ENCODE measurements around the gene ARPC4.

Gene ARPC4

DNA sequence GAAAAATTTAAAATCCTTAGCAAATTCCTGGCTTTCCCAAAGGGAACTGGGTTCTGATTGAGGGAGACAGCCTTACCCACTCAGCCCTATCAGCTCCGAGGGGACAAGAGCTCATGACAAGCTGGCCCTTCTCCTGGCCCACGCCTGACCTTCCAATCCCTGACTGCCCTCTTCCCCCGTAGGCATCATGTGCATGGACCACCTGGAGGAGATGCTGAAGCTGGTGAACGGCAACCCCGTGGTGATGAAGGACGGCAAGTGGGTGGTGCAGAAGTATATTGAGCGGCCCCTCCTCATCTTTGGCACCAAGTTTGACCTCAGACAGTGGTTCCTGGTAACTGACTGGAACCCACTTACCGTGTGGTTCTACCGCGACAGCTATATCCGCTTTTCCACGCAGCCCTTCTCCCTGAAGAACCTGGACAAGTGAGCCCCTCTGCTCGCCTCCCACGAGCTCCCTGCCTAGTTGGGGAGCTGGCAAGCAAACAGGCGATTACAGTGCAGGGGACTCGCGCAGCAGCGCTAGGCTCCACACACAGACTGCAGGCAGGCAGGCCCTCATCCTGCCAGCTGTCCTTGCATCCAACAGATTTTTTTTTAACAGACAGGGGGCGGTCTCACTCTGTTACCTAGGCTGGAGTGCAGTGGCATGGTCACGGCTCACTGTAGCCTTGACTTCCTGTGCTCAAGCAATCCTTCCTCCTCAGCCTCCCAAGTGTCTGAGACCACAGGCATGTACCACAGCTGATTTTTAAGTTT, 34.1 kb downstream of the ARPC4 start:
- H3K27me3 ChIP-seq (replicated peaks; ENCODE audit: control insufficient read depth, insufficient read depth, low read length), result no peaks in the 10 kb centered on the region
- H3K9me3 ChIP-seq (ENCODE audit: control insufficient read depth, low read length), result no peaks in the 10 kb centered on the region
- H3K4me1 ChIP-seq (ENCODE audit: control insufficient read depth, insufficient read depth, low read length), result no peaks in the 10 kb centered on the region
- peak; percentile 11 for DNase-seq (ENCODE audit: low read depth)
- H3K4me3 ChIP-seq (ENCODE audit: low read length), result no peak overlapping the region
- H3K36me3 ChIP-seq (ENCODE audit: control insufficient read depth, insufficient read depth, low read length, severe bottlenecking), result peaks cover 23% of the 10 kb centered on the region
- H3K9ac ChIP-seq (ENCODE audit: low read length), result no peak overlapping the region

DNA sequence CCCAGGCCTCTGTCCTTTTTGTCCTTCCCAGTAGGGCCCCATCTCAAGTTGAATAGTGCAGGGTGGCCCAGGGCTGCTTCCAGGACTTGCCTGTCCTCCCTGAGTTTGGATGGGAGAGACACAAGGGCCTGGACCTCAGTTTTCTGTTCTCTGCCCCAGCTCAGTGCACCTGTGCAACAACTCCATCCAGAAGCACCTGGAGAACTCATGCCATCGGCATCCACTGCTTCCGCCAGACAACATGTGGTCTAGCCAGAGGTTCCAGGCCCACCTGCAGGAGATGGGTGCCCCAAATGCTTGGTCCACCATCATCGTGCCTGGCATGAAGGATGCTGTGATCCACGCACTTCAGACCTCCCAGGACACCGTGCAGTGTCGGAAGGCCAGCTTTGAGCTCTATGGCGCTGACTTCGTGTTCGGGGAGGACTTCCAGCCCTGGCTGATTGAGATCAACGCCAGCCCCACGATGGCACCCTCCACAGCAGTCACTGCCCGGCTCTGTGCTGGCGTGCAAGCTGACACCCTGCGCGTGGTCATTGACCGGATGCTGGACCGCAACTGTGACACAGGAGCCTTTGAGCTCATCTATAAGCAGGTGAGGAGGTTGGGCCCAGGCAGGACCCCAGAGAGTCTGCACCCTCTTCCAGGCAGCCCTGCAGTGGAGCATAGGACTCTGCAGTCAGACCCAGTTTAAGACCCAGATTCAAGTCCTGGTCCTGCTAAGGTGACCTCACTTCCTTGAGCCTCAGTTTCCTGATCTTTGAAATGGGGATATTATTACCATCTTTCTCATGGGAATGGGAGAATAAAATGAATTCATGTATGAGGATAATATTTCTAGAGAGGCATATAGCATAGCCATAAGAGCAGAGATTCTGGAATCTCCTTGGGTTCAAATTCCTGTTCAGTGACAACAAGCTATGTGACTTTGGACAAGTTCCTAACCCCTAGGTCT, 36.2 kb downstream of the ARPC4 start:
- no peak for DNase-seq (ENCODE audit: low read depth)
- no peak overlapping the region for H3K4me3 ChIP-seq (ENCODE audit: low read length)
- H3K9me3 ChIP-seq (ENCODE audit: control insufficient read depth, low read length), result no peaks in the 10 kb centered on the region
- peaks cover 37% of the 10 kb centered on the region for H3K36me3 ChIP-seq (ENCODE audit: control insufficient read depth, insufficient read depth, low read length, severe bottlenecking)
- H3K27me3 ChIP-seq (replicated peaks; ENCODE audit: control insufficient read depth, insufficient read depth, low read length), result no peaks in the 10 kb centered on the region
- H3K4me1 ChIP-seq (ENCODE audit: control insufficient read depth, insufficient read depth, low read length), result no peaks in the 10 kb centered on the region
- H3K9ac ChIP-seq (ENCODE audit: low read length), result no peak overlapping the region

DNA sequence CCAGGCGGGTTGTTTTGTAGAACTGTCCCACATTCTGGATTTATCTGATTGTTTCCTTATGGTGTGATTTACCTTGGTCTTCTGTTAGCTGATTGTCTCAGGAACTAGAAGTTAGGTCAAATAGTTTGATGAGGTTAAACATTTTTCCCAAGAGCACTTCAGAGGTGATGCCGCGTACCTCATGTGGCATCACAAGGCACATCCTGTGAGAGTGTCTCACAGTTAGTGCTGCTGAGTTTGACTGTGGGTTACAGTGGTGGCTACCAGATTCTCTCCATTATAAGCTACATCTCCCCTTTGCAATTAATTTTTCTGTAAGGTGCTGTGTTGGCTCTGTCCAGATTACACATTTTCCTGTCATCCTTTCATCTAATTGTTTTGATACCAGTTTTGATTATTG, 38.4 kb downstream of the ARPC4 start:
- H3K4me3 ChIP-seq (ENCODE audit: low read length), result no peak overlapping the region
- no peak for DNase-seq (ENCODE audit: low read depth)
- H3K36me3 ChIP-seq (ENCODE audit: control insufficient read depth, insufficient read depth, low read length, severe bottlenecking), result peaks cover 59% of the 10 kb centered on the region
- no peak overlapping the region for H3K9ac ChIP-seq (ENCODE audit: low read length)
- no peaks in the 10 kb centered on the region for H3K9me3 ChIP-seq (ENCODE audit: control insufficient read depth, low read length)
- no peaks in the 10 kb centered on the region for H3K27me3 ChIP-seq (replicated peaks; ENCODE audit: control insufficient read depth, insufficient read depth, low read length)
- H3K4me1 ChIP-seq (ENCODE audit: control insufficient read depth, insufficient read depth, low read length), result no peaks in the 10 kb centered on the region

DNA sequence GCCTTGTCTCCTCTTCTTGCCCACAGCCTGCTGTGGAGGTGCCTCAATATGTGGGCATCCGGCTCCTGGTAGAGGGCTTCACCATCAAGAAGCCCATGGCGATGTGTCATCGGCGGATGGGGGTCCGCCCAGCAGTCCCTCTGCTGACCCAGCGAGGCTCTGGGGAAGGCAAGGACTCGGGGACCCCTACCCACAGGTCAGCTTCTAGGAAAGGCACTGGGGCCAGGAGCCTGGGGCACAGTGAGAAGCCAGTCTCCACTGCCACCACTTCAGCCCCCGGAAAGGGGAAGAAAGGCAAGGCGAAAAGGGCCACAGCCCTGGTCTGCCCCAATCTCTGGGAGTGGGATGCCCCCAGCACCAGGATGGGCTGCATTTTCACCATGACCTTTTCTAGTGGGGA, 40.2 kb downstream of the ARPC4 start:
- DNase-seq (ENCODE audit: low read depth), result no peak
- no peaks in the 10 kb centered on the region for H3K27me3 ChIP-seq (replicated peaks; ENCODE audit: control insufficient read depth, insufficient read depth, low read length)
- no peak overlapping the region for H3K9ac ChIP-seq (ENCODE audit: low read length)
- H3K9me3 ChIP-seq (ENCODE audit: control insufficient read depth, low read length), result no peaks in the 10 kb centered on the region
- H3K4me1 ChIP-seq (ENCODE audit: control insufficient read depth, insufficient read depth, low read length), result no peaks in the 10 kb centered on the region
- H3K4me3 ChIP-seq (ENCODE audit: low read length), result no peak overlapping the region
- peaks cover 60% of the 10 kb centered on the region for H3K36me3 ChIP-seq (ENCODE audit: control insufficient read depth, insufficient read depth, low read length, severe bottlenecking)

DNA sequence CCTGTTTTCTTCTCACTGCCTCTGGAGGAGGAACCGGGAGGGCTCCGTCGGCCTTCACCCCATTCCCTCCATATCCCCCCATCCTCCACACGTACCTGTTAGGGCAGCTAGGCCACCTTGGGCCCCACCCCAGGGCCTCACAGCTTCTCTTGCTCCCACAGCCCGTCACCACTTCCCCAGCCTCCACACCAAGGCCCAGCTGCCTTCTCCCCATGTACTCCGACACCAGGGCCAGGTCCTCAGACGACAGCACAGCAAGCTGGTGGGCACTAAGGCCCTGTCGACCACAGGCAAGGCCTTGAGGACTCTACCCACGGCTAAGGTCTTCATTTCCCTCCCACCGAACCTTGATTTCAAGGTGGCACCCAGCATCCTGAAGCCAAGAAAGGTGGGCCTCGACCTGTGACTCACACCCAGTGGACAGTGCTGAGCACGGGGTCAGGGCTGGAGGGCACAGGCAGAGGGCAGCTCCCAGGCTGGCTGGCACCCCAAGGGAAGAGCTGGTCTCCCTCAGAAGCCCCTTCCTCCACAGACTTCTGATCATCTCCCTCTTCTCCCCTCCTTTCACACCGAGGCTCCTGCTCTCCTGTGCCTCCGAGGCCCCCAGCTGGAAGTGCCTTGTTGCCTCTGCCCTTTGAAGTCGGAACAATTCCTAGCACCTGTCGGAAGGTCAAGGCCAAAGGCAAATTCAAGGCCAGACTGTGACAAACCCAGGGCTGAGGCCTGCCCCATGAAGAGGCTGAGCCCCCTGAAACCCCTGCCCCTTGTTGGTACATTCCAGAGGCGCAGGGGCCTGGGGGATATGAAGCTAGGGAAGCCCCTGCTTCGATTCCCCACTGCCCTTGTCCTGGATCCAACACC, 41.9 kb downstream of the ARPC4 start:
- no peaks in the 10 kb centered on the region for H3K27me3 ChIP-seq (replicated peaks; ENCODE audit: control insufficient read depth, insufficient read depth, low read length)
- no peak for DNase-seq (ENCODE audit: low read depth)
- H3K4me3 ChIP-seq (ENCODE audit: low read length), result no peak overlapping the region
- no peaks in the 10 kb centered on the region for H3K4me1 ChIP-seq (ENCODE audit: control insufficient read depth, insufficient read depth, low read length)
- H3K9me3 ChIP-seq (ENCODE audit: control insufficient read depth, low read length), result no peaks in the 10 kb centered on the region
- no peak overlapping the region for H3K9ac ChIP-seq (ENCODE audit: low read length)
- H3K36me3 ChIP-seq (ENCODE audit: control insufficient read depth, insufficient read depth, low read length, severe bottlenecking), result peaks cover 62% of the 10 kb centered on the region

DNA sequence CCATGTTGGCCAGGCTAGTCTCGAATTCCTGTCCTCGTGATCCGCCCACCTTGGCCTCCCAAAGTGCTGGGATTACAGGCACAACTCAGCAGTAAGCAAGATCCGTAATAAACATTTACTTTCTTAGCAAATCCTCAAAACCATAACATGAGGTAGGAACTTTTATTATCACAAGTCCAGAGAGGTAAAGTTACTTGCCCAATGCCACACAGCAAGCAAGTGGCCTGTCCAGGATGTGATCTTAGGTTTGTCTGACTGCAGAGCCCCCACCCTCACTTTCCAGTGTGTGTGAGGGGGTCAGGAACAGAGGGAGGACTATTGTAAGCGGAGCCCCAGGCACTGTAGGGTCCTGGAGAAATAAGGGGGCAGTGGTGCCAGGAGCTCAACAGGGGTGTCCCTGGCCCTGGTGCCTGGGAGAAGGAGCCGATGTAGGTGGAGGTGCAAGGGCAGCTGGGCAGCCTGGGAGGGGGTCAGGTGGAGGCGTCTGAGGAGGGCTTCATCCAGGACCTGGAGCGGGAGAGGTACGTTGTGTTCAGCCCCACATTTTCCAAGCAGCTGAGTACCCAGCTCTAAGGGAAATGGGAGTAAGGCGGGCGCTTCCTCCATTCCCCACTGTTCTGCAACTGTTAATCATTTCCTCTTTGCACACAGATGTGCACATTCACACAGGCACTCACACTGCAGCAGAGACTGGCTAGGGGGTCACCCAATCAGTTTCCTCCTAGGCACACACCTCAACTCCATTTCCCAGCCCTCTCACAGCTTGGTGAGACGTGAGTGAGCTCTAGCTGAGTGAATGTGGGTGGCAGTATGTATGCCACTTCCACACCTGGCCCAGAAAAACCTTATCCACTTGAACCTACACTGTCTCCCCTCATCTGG, 45.1 kb downstream of the ARPC4 start:
- peaks cover 18% of the 10 kb centered on the region for H3K4me1 ChIP-seq (ENCODE audit: control insufficient read depth, insufficient read depth, low read length)
- H3K9ac ChIP-seq (ENCODE audit: low read length), result no peak overlapping the region
- H3K36me3 ChIP-seq (ENCODE audit: control insufficient read depth, insufficient read depth, low read length, severe bottlenecking), result peaks cover 70% of the 10 kb centered on the region
- no peaks in the 10 kb centered on the region for H3K27me3 ChIP-seq (replicated peaks; ENCODE audit: control insufficient read depth, insufficient read depth, low read length)
- no peaks in the 10 kb centered on the region for H3K9me3 ChIP-seq (ENCODE audit: control insufficient read depth, low read length)
- no peak overlapping the region for H3K4me3 ChIP-seq (ENCODE audit: low read length)
- no peak for DNase-seq (ENCODE audit: low read depth)

DNA sequence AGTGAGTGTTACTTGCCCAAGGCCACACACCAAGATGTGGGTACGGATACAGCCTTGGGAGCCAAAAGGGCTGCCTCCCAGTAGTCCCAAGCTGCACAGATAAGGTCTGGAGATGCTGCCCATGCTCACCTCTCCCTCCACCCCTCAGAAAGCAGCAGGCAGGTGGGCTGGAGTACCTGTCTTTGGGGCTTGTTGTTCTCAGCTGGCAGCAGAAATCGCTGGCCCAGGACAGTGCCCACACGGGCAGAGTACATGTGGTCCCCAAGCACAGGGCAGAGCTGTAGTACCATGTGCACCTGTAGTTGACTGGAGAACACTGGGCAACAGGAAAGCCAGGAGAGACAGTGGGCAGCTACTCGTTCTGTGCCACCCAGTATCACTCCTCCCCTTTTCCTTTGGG, 46.0 kb downstream of the ARPC4 start:
- Histone ChIP-seq H3K36me3 (ENCODE audit: control insufficient read depth, insufficient read depth, low read length, severe bottlenecking) (peaks cover 64% of the 10 kb centered on the region), H3K27me3 (replicated peaks; ENCODE audit: control insufficient read depth, insufficient read depth, low read length) (no peaks in the 10 kb centered on the region), H3K4me3 (ENCODE audit: low read length) (no peak overlapping the region), H3K9me3 (ENCODE audit: control insufficient read depth, low read length) (no peaks in the 10 kb centered on the region), H3K4me1 (ENCODE audit: control insufficient read depth, insufficient read depth, low read length) (peaks cover 18% of the 10 kb centered on the region), H3K9ac (ENCODE audit: low read length) (no peak overlapping the region)
- DNase-seq (ENCODE audit: low read depth), result no peak

DNA sequence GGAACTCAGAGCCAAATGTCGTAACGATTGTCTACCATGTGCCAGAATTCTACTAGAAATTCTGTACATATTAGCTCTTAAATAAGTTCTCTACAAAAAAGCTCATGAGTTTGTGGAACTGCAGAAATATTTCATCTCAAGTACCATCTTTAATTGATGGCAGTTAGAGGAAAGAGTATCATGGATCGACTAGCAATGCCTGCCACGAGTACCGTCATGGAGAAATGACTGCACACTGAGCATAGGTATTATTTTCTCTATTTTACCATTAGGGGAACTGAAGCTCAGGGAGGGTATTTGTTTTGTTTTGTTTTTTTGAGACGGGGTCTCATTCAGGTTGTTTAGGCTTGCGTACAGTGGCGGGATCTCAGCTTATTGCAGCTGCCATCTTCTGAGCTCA, 48.1 kb downstream of the ARPC4 start:
- DNase-seq (ENCODE audit: low read depth), result no peak
- H3K36me3 ChIP-seq (ENCODE audit: control insufficient read depth, insufficient read depth, low read length, severe bottlenecking), result peaks cover 44% of the 10 kb centered on the region
- H3K9me3 ChIP-seq (ENCODE audit: control insufficient read depth, low read length), result no peaks in the 10 kb centered on the region
- no peak overlapping the region for H3K4me3 ChIP-seq (ENCODE audit: low read length)
- H3K4me1 ChIP-seq (ENCODE audit: control insufficient read depth, insufficient read depth, low read length), result peaks cover 24% of the 10 kb centered on the region
- H3K27me3 ChIP-seq (replicated peaks; ENCODE audit: control insufficient read depth, insufficient read depth, low read length), result no peaks in the 10 kb centered on the region
- no peak overlapping the region for H3K9ac ChIP-seq (ENCODE audit: low read length)

DNA sequence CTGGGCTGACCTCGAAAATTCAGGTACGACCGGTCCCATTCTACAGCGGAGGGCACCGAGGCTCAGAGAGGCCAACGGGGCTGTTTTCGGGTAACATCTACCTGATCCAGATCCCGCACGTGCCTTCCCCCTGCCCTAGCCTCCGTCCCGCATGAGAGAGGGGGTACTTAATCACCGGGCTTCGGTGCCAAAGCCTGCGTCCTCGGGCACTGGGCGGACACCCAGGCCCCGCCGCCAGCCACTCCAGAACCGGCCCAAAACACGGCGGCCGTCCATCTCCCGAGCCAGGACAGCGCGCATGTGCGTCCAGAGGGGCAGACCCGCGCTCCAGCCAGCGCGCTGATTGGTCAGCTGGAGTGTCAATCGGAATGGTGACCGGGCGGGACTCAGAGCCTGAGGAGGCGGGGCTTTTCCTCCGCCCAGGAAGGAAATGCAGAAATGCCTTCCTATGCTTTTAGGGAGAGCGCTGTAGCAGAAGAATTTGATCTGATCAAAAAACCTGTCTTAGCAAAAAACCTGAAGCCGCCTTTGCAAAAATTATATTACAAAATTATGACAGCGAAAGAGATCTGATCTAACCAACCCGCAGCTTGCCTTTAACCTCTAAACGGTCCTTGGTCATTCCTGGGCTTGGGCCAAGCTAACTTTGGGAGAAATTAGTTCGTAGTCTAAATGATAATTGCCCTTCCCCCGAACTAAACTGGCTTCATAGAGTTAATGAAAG, 51.0 kb downstream of the ARPC4 start, which contains the start of gene RPUSD3:
Gene RPUSD3, minus strand, starts transcription at position 294 of the 724 bp plus-strand sequence. Its CDS starts 18 bp downstream, at position 276.
- Histone ChIP-seq H3K9me3 (ENCODE audit: control insufficient read depth, low read length) (no peaks in the 10 kb centered on the region), H3K36me3 (ENCODE audit: control insufficient read depth, insufficient read depth, low read length, severe bottlenecking) (peaks cover 26% of the 10 kb centered on the region), H3K4me3 (ENCODE audit: low read length) (peak within 1 kb of the TSS; percentile 93), H3K4me1 (ENCODE audit: control insufficient read depth, insufficient read depth, low read length) (peaks cover 27% of the 10 kb centered on the region), H3K9ac (ENCODE audit: low read length) (peak within 1 kb of the TSS; percentile 95), H3K27me3 (replicated peaks; ENCODE audit: control insufficient read depth, insufficient read depth, low read length) (no peaks in the 10 kb centered on the region)
- peak; percentile 99 for DNase-seq (ENCODE audit: low read depth)

DNA sequence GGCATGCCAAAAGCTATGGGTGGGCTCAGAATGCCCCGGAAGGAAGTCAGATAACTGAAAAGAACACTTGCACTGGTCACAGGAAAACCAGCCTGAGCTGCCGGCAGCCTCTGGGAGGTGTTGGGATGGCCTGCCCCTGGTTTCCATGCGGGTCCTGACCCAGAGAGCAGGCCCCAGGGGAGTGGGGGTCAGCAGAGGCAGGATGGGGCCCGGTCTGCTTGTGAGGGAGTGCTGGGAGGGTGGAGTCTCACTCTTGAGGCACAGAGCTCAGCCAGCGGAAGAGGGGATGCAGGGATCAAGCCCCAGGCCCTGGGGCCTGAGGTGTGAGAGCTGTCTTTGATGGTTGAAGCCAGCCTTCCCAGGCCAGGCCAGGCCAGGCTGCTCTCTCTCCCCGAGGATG, 53.3 kb downstream of the ARPC4 start:
- H3K27me3 ChIP-seq (replicated peaks; ENCODE audit: control insufficient read depth, insufficient read depth, low read length), result no peaks in the 10 kb centered on the region
- peaks cover 8% of the 10 kb centered on the region for H3K36me3 ChIP-seq (ENCODE audit: control insufficient read depth, insufficient read depth, low read length, severe bottlenecking)
- H3K4me1 ChIP-seq (ENCODE audit: control insufficient read depth, insufficient read depth, low read length), result peaks cover 23% of the 10 kb centered on the region
- no peaks in the 10 kb centered on the region for H3K9me3 ChIP-seq (ENCODE audit: control insufficient read depth, low read length)
- DNase-seq (ENCODE audit: low read depth), result no peak
- H3K9ac ChIP-seq (ENCODE audit: low read length), result no peak overlapping the region
- no peak overlapping the region for H3K4me3 ChIP-seq (ENCODE audit: low read length)

Measured in adipocyte (in vitro differentiated cells).